GM20000 (cell line): Measurements from ENCODE around the gene ENAH.
A peak's percentile ranks its signal among the peaks of the same experiment; 100 is the strongest.
"Not testable (repeated sequence)": the region's sequence is repeated elsewhere in the genome, so short reads cannot be mapped to it uniquely, and the experiment has no call there.

Experiments
- DNase-seq: peaks from one replicate; pipeline ENCODE4 v3.0.0; 2012; ENCODE audit warnings: low spot score
- TF ChIP-seq, protein P1 (sequence below): IDR thresholded peaks from 2 replicates; pipeline ENCODE4 v1.5.1; 2012; ENCODE audit warnings: mild to moderate bottlenecking, control low read depth; ENCODE audit errors: extremely low read depth, missing control alignments

The ENAH gene

DNA sequence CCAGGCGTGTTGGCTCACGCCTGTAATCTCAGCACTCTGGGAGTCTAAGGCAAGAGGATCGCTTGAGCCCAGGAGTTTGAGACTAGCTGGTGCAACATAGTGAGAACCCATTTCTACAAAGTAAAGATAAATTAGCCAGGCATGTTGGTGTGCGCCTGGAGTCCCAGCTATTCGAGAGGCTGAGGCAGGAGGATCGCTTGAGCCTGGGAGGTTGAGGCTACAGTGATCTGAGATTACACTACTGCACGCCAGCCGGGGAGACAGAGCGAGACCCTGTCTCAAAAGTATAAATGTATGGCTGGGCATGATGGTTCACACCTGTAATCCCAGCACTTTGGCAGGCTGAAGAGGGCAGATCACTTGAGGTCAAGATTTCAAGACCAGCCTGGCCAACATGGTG is 173.6 kb downstream of the ENAH start:
- TF ChIP-seq, protein P1, sequence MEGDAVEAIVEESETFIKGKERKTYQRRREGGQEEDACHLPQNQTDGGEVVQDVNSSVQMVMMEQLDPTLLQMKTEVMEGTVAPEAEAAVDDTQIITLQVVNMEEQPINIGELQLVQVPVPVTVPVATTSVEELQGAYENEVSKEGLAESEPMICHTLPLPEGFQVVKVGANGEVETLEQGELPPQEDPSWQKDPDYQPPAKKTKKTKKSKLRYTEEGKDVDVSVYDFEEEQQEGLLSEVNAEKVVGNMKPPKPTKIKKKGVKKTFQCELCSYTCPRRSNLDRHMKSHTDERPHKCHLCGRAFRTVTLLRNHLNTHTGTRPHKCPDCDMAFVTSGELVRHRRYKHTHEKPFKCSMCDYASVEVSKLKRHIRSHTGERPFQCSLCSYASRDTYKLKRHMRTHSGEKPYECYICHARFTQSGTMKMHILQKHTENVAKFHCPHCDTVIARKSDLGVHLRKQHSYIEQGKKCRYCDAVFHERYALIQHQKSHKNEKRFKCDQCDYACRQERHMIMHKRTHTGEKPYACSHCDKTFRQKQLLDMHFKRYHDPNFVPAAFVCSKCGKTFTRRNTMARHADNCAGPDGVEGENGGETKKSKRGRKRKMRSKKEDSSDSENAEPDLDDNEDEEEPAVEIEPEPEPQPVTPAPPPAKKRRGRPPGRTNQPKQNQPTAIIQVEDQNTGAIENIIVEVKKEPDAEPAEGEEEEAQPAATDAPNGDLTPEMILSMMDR, result no peak
- DNase-seq, result no peak

DNA sequence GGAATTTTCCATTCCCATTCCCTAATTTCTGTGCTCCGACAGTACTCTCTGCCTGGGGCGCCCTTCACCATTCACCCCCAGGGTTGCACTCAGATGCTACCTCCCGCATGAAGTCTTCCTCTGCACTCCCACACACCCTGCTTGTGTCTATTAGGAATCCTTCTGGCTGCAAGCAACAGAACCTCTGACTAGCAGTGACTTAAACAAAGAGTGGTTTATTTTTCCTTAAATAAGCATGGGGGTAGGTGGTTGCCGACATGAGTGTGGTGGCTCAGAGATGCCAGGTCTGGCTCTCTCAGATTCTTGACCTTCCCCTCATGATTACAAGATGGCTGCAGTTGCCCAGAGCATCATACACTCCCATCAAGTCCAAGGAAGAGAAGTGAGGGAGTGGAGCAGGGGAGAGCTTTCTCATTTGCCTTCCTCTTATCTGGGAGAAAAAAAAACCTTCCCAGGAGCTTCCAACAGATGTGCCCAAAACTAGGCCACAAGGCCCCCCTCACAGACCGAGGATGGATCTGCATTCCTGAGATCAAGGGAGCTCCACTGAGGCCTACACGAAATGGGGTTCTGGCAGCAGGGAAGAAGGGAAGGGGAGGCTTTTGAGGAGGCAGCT is 175.5 kb downstream of the ENAH start:
- TF ChIP-seq, protein P1, result no peak

DNA sequence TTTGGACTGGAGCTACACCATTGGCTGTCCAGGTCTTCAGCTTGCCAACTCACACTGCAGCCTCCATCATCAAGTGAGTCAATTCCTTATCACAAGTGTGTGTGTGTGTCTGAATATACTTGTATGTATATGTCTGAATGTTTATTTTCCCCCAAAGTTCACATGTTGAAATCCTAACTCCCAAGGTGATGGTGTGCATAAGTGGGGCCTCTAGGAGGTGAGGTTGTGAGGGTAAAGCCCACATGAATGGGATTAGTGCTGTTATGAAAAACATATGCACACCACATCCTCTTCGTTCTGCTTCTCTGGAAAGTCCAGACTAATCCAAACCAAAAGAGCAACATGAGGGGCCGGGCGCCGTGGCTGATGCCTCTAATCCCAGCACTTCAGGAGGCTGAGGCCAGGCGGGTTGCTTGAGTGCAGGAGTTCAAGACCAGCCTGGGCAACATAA is 176.4 kb downstream of the ENAH start:
- TF ChIP-seq, protein P1, result no peak
- no peak for DNase-seq

More for the DNA sequence above, 175.5 kb downstream of the ENAH start:
- no peak for DNase-seq

DNA sequence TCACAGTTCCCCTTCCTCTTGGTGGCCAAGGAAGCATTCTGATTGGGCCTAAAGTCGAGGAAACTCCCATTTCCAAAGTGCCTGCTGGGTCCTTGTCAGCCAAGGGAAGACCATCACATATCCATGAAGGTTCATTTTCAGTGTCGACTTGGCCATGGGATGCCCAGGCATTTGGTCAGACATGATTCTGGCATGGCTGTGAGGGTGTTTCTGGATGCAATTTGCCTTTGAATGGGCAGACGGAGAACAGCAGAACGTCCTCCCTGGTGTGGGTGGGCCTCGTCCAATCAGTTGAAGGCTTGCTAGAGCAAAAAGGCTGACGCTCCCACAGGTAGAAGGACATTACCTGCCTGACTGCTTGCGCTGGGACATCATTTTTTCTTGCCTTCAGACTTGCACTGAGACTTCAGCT is 176.8 kb downstream of the ENAH start:
- TF ChIP-seq, protein P1, result no peak
- no peak for DNase-seq

DNA sequence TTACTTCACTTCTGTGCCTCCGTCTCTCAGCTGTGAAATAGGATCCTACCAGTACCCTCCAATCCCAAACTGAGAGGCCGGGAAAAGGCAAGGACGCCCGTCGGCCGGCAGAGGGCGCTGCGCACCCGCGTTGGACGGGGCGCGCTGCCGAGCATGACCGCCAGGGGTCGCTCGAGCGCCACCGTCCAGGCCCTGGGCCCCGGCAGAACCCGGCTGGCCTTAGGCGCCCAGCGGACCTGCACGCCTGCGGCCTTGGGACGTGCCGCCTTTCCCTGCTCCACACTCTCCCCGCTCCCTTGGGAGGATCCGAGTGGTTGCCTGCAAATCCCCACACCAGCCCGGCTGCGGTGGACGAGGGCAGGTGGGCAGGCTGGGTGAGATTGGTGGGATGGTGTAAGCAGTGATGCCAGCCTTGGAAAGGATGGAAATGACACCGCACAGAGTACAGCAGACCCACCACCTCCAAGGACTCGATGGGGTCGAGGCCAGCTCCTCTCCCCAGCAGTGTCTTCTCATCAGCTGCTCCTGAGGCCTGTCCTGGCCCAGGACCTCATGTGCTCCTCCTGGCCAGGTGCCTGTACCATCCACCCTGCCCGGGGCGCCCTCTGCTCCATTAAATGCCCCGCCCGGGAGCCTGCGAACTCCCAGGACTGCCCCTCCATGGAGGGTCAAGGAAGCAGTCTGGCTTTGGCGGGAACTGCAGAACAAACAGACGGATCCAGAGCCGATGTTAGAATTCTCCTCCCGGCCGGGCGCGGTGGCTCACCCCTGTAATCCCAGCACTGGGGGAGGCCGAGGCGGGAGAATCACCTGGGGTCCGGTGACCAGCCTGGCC is 177.7 kb downstream of the ENAH start:
- DNase-seq, result peak; percentile 88
- TF ChIP-seq, protein P1, result peak; percentile 100

DNA sequence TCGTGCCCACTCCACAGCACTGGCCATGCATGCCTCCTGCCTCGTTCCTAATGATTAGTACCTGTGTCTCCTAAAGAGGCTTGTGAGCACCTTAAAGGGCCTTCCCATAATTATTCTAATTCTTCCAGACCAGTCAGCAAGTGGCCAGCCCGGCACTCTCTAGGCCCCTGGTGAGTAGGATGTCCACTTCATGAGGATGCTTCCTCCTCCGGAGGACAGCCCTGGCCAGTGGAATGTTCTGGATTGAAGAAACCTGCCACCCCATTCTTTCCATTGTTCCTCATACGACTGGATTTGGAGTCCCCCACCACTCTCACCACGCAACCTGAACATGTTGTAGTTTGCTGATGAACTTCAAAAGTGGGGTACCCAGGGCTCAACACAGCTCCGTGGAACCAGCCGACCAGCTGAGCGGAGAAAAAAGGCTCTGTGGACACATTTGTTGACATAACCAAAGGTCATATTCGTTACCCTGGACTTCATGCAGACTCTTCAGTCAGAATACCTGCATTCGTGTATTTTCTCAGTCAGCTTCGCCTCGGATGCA is 178.4 kb downstream of the ENAH start:
- DNase-seq, result no peak
- TF ChIP-seq, protein P1, result no peak

DNA sequence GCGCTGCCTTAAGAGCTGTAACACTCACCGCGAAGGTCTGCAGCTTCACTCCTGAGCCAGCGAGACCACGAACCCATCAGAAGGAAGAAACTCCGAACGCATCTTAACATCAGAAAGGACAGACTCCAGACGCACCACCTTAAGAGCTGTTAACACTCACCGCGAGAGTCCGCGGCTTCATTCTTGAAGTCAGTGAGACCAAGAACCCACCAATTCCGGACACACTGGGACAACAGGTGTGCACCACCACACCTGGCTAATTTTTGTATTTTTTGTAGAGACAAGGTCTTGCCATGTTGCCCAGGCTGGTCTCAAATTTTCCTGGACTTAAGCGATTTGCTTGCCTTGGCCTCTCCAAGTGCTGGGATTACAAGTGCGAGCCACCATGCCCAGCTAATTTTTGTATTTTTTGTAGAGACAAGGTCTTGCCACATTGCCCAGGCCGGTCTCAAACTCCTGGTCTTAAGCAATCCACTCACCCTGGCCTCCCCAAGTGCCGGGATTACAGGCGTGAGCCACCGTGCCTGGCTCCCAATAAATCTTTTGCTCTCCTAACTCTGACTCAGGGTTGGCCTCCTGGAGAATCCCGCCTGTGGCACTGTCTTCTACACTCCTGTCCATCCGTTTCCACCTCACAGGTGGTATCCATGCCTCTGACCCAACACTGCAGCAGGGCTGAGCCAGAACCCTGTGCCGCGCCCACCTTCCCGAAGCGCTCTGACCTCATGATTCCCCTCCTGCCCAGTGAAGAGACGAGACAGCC is 179.1 kb downstream of the ENAH start:
- DNase-seq, result not testable (repeated sequence)

DNA sequence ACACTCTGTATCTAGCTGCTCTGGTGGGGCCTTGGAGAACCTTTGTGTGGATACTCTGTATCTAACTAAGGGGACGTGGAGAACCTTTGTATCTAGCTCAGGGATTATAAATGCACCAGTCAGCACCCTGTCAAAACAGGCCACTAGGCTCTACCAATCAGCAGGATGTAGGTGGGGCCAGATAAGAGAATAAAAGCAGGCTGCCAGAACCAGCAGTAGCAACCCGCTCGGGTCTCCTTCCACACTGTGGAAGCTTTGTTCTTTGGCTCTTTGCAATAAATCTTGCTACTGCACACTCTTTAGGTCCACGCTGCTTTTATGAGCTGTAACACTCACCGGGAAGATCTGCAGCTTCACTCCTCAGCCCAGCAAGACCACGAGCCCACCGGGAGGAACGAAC is 179.7 kb downstream of the ENAH start:
- DNase-seq, result not testable (repeated sequence)
